ENCODE measurements around the gene CCDC178. TPM values are rescaled to one million over a fixed set of nuclear protein-coding genes. Genes with fewer than 3 reads are reported as not detected.
"Not testable (repeated sequence)": the region's sequence is repeated elsewhere in the genome, so short reads cannot be mapped to it uniquely, and the experiment has no call there.

Gene CCDC178
- total RNA-seq, 2 donors from 2014 or later: 0.33 to 9.9 TPM

GRCh38 chr18:33421225-33421624, 19.3 kb downstream of the CCDC178 start:
- Histone ChIP-seq H3K4me3 (no peak overlapping the region), H3K4me1 (no peaks in the 10 kb centered on the region), H3K27me3 (no peaks in the 10 kb centered on the region), H3K9me3 (no peaks in the 10 kb centered on the region), H3K27ac (no peak overlapping the region), H3K36me3 (replicated peaks in 1 of 2; ENCODE audit: insufficient read depth in 1 of 2, low read depth in 2 of 2) (no peaks in the 10 kb centered on the region)
- WGBS, 2 donors: 32 to 37% methylated on average over 1 of the region's 1 CpG
- intact Hi-C loops (cut with DNase I): no loop called here
- DNase-seq (no peak), ATAC-seq (no peak)
- no peak for TF ChIP-seq POLR2A (IDR thresholded peaks at IDR 0.05)
- no peak for TF ChIP-seq CTCF (IDR thresholded peaks at IDR 0.05)

- no peak for ATAC-seq
Measured at GRCh38 chr18:33404244-33404873, 36.2 kb downstream of the CCDC178 start.

GRCh38 chr18:33398939-33399338, 41.6 kb downstream of the CCDC178 start:
- H3K27ac ChIP-seq; DNase-seq; H3K4me3 ChIP-seq; H3K36me3 ChIP-seq (replicated peaks in 1 of 2; ENCODE audit: insufficient read depth in 1 of 2, low read depth in 2 of 2); H3K27me3 ChIP-seq; ATAC-seq; H3K9me3 ChIP-seq; intact Hi-C loops (cut with DNase I); H3K4me1 ChIP-seq: not testable (repeated sequence)
- 85 to 87% methylated on average over 8 of the region's 8 CpGs for WGBS, 2 donors

More at GRCh38 chr18:33404244-33404873, 36.2 kb downstream of the CCDC178 start:
- Histone ChIP-seq H3K4me3 (no peak overlapping the region), H3K36me3 (replicated peaks in 1 of 2; ENCODE audit: insufficient read depth in 1 of 2, low read depth in 2 of 2) (no peaks in the 10 kb centered on the region), H3K4me1 (no peaks in the 10 kb centered on the region), H3K27ac (no peak overlapping the region), H3K27me3 (no peaks in the 10 kb centered on the region), H3K9me3 (no peaks in the 10 kb centered on the region)
- no peak for DNase-seq
- intact Hi-C loops (cut with DNase I): no loop called here
- TF ChIP-seq POLR2A (IDR thresholded peaks at IDR 0.05) (no peak), CTCF (IDR thresholded peaks at IDR 0.05) (peak in 4 of 7 experiments; percentile 8 to 34 (median 22))

GRCh38 chr18:33375829-33376228, 64.7 kb downstream of the CCDC178 start:
- WGBS, 2 donors: 55 to 57% methylated on average over 4 of the region's 4 CpGs
- intact Hi-C loops (cut with DNase I): no loop called here
- ATAC-seq (no peak), DNase-seq (no peak)
- TF ChIP-seq POLR2A (IDR thresholded peaks at IDR 0.05) (no peak), CTCF (IDR thresholded peaks at IDR 0.05) (no peak)
- Histone ChIP-seq H3K36me3 (replicated peaks in 1 of 2; ENCODE audit: insufficient read depth in 1 of 2, low read depth in 2 of 2) (no peaks in the 10 kb centered on the region), H3K27ac (no peak overlapping the region), H3K27me3 (no peaks in the 10 kb centered on the region), H3K4me3 (no peak overlapping the region), H3K9me3 (no peaks in the 10 kb centered on the region), H3K4me1 (no peaks in the 10 kb centered on the region)

- Histone ChIP-seq H3K4me1 (peaks cover 7% of the 10 kb centered on the region), H3K27me3 (no peaks in the 10 kb centered on the region), H3K4me3 (no peak overlapping the region), H3K9me3 (no peaks in the 10 kb centered on the region), H3K27ac (no peak overlapping the region), H3K36me3 (replicated peaks in 1 of 2; ENCODE audit: insufficient read depth in 1 of 2, low read depth in 2 of 2) (no peaks in the 10 kb centered on the region)
- DNase-seq (no peak), ATAC-seq (no peak)
- intact Hi-C loops (cut with DNase I): no loop called here
- WGBS, 2 donors: 42 to 43% methylated on average over 3 of the region's 3 CpGs
- no peak for TF ChIP-seq POLR2A (IDR thresholded peaks at IDR 0.05)
- TF ChIP-seq CTCF (IDR thresholded peaks at IDR 0.05): no peak
Measured at GRCh38 chr18:33372442-33372841, 68.1 kb downstream of the CCDC178 start.
